HCT116 (cell line): ENCODE data around the gene EIF4E1B. TPM values are rescaled to one million over a fixed set of nuclear protein-coding genes. Genes with fewer than 3 reads are reported as not detected.

ENCODE experiments used
- ATAC-seq: fragments of 200-7000 bp; cut with Tn5 transposase; 2 replicates; pipeline ENCODE4 v1.9.1; 2020; ENCODE audit warnings: mild to moderate bottlenecking, moderate library complexity
- BruUV-seq: library from RNA; stranded (reverse); fragments of 400-500 nt; replicated peaks from 2 replicates; lab custom pipeline; 2021; lab: Mats Ljungman, UMichigan
- CTCF ChIA-PET: fragments of 300-600 bp; sonication (Branson Sonifier 250); formaldehyde crosslinking; loops from one replicate; lab custom pipeline; 2021; ENCODE audit warnings: antibody characterized with exemption; lab: Charles Lee
- POLR2A ChIA-PET: fragments of 300-600, 350-600 bp; sonication (Branson Sonifier 250); formaldehyde crosslinking; loops from one replicate; lab custom pipeline; 2021; ENCODE audit warnings: antibody characterized with exemption; lab: Charles Lee
- RAD21 ChIA-PET, 2 experiments: fragments of 300-600 bp; sonication (Branson Sonifier 250); formaldehyde crosslinking; loops; one replicate each; lab custom pipeline; 2023; ENCODE audit warnings: low total read pairs in 2 of 2; ENCODE audit not compliant: uncharacterized antibody in 2 of 2, unreplicated experiment in 2 of 2, low non-redundant PET in 1 of 2; lab: Charles Lee
- DNase-seq: peaks from one replicate; pipeline ENCODE4 v3.0.0-alpha.2; 2010; ENCODE audit warnings: low read depth, low spot score
- H2AFZ ChIP-seq: fragments of 200-600 bp; shearing (Covaris generic), sonication (generic); 2 replicates; pipeline ENCODE4 v1.6.1; 2017; ENCODE audit warnings: low read depth, mixed run types, mixed read lengths, antibody characterized with exemption, low read length; ENCODE audit not compliant: poor library complexity, severe bottlenecking
- H3K27ac ChIP-seq: 2 replicates; pipeline ENCODE4 v1.5.1; 2012; ENCODE audit warnings: low read depth, low read length
- H3K27me3 ChIP-seq: fragments of 200-600 bp; sonication (generic); 2 replicates; pipeline ENCODE4 v1.6.1; 2016; ENCODE audit warnings: mixed run types, low read length, mixed read lengths; ENCODE audit not compliant: insufficient read depth
- H3K36me3 ChIP-seq, 2 experiments: fragments of 200-500 bp in 1 of 2; fragments of 200-600 bp in 1 of 2; sonication (Bioruptor generic) in 1 of 2; sonication (generic) in 1 of 2; 2 replicates each; pipeline versions ENCODE4 v1.5.1 to v1.6.1; 2014 to 2016; ENCODE audit warnings: low read length in 2 of 2, inconsistent platforms in 1 of 2, mixed read lengths in 1 of 2, mixed run types in 1 of 2; ENCODE audit not compliant: insufficient read depth in 2 of 2, control insufficient read depth in 1 of 2
- H3K4me1 ChIP-seq, 2 experiments: fragments of 200-600 bp in 1 of 2; sonication (generic) in 1 of 2; 2 replicates each; pipeline versions ENCODE4 v1.5.1 to v1.6.1; 2012 to 2017; ENCODE audit warnings: low read length in 2 of 2, inconsistent platforms in 1 of 2, mild to moderate bottlenecking in 1 of 2, mixed read lengths in 1 of 2, mixed run types in 1 of 2, moderate library complexity in 1 of 2; ENCODE audit not compliant: insufficient read depth in 2 of 2, control insufficient read depth in 1 of 2
- H3K4me2 ChIP-seq: fragments of 200-600 bp; sonication (generic); 2 replicates; pipeline ENCODE4 v1.6.1; 2017; ENCODE audit warnings: mixed run types, low read length, mixed read lengths
- H3K4me3 ChIP-seq, 2 experiments: fragments of 200-600 bp in 1 of 2; sonication (generic) in 1 of 2; replicated peaks in 1 of 2; 2 replicates each; pipeline ENCODE4 v1.5.1; 2011 to 2016; ENCODE audit warnings: low read length in 2 of 2, control low read depth in 1 of 2, low read depth in 1 of 2, mild to moderate bottlenecking in 1 of 2, mixed read lengths in 1 of 2, mixed run types in 1 of 2
- H3K79me2 ChIP-seq: fragments of 200-600 bp; sonication (generic); 2 replicates; pipeline ENCODE4 v1.6.1; 2017; ENCODE audit warnings: mild to moderate bottlenecking, mixed run types, low read length, moderate library complexity, mixed read lengths; ENCODE audit not compliant: insufficient read depth
- H3K9ac ChIP-seq: fragments of 200-600 bp; sonication (generic); 2 replicates; pipeline ENCODE4 v1.6.1; 2016; ENCODE audit warnings: low read length, mixed read lengths
- H3K9me2 ChIP-seq: fragments of 200-600 bp; sonication (generic), shearing (Covaris generic); 2 replicates; pipeline ENCODE4 v1.6.1; 2017; ENCODE audit warnings: mixed run types, mild to moderate bottlenecking, moderate library complexity; ENCODE audit not compliant: insufficient read depth
- H3K9me3 ChIP-seq, 2 experiments: fragments of 200-500 bp in 1 of 2; fragments of 200-600 bp in 1 of 2; sonication (Bioruptor generic) in 1 of 2; sonication (generic) in 1 of 2; 2 replicates each; pipeline ENCODE4 v1.6.1; 2014 to 2017; ENCODE audit warnings: low read length in 2 of 2, mixed read lengths in 2 of 2, inconsistent platforms in 1 of 2, low read depth in 1 of 2, mild to moderate bottlenecking in 1 of 2, mixed run types in 1 of 2, moderate library complexity in 1 of 2; ENCODE audit not compliant: control insufficient read depth in 1 of 2, insufficient read depth in 1 of 2
- H4K20me1 ChIP-seq: fragments of 200-600 bp; sonication (generic), shearing (Covaris generic); 2 replicates; pipeline ENCODE4 v1.6.1; 2017; ENCODE audit warnings: mixed run types, mild to moderate bottlenecking, moderate library complexity; ENCODE audit not compliant: insufficient read depth
- CBX3 ChIP-seq: IDR thresholded peaks from 2 replicates; pipeline ENCODE4 v1.6.1; 2012; ENCODE audit warnings: low read depth
- CEBPB ChIP-seq: IDR thresholded peaks from 2 replicates; pipeline ENCODE4 v1.6.1; 2012; ENCODE audit warnings: low read depth
- EGR1 ChIP-seq: IDR thresholded peaks from 2 replicates; pipeline ENCODE4 v1.6.1; 2012; ENCODE audit warnings: low read depth
- ELF1 ChIP-seq: IDR thresholded peaks from 2 replicates; pipeline ENCODE4 v1.6.1; 2012; ENCODE audit warnings: low read depth, borderline replicate concordance
- EZH2 ChIP-seq: fragments of 200-600 bp; sonication (generic); IDR thresholded peaks from 2 replicates; pipeline ENCODE4 v1.6.1; 2017; ENCODE audit warnings: antibody characterized with exemption, mixed run types
- EZH2phosphoT487 ChIP-seq: fragments of 200-600 bp; IDR thresholded peaks from 2 replicates; pipeline ENCODE4 v1.6.1; 2018; ENCODE audit warnings: antibody characterized with exemption, borderline replicate concordance
- FOSL1 ChIP-seq: IDR thresholded peaks from 2 replicates; pipeline ENCODE4 v1.6.1; 2012; ENCODE audit warnings: low read depth
- JUND ChIP-seq: IDR thresholded peaks from 2 replicates; pipeline ENCODE4 v1.6.1; 2012
- POLR2AphosphoS5 ChIP-seq: IDR thresholded peaks from 2 replicates; pipeline ENCODE4 v1.6.1; 2011; ENCODE audit warnings: mild to moderate bottlenecking, low read depth, low read length, moderate library complexity
- RAD21 ChIP-seq: IDR thresholded peaks from 2 replicates; pipeline ENCODE4 v1.6.1; 2012; ENCODE audit warnings: low read depth, mild to moderate bottlenecking
- SIN3A ChIP-seq: IDR thresholded peaks from 2 replicates; pipeline ENCODE4 v1.6.1; 2012; ENCODE audit warnings: low read depth
- TCF7L2 ChIP-seq: IDR thresholded peaks from 2 replicates; pipeline ENCODE4 v1.7.0; 2011; ENCODE audit warnings: borderline replicate concordance, inconsistent platforms; ENCODE audit not compliant: insufficient read depth, insufficient read length; ENCODE audit errors: extremely low read depth
- YY1 ChIP-seq: IDR thresholded peaks from 2 replicates; pipeline ENCODE4 v1.6.1; 2011; ENCODE audit warnings: low read length, low read depth, moderate library complexity, mild to moderate bottlenecking; ENCODE audit not compliant: insufficient replicate concordance; ENCODE audit errors: extremely low read depth
- ZNF274 ChIP-seq: fragments of 200-500 bp; sonication (Bioruptor generic); IDR thresholded peaks from 2 replicates; pipeline ENCODE4 v1.6.1; 2014; ENCODE audit warnings: mild to moderate bottlenecking, low read depth, low read length, inconsistent platforms
- intact Hi-C: fragments of 100-400 bp; cut with micrococcal nuclease; formaldehyde crosslinking; loops from 2 replicates; pipeline ENCODE4 v1.10.0; 2022
- total RNA-seq: library from RNA; stranded (reverse); gene quantifications from one replicate; pipeline ENCODE4 v1.2.1, GENCODE V29; 2021; ENCODE audit not compliant: unreplicated experiment
- TF ChIP-seq, protein P1 (sequence below): IDR thresholded peaks from 2 replicates; pipeline ENCODE4 v1.6.1; 2012
- TF ChIP-seq, protein P2 (sequence below): IDR thresholded peaks from 2 replicates; pipeline ENCODE4 v1.6.1; 2012
- TF ChIP-seq, protein P3 (sequence below): IDR thresholded peaks from 2 replicates; pipeline ENCODE4 v1.6.1; 2012; ENCODE audit warnings: low read depth
- TF ChIP-seq, protein P4 (sequence below), 3 experiments: fragments of 200-600 bp in 1 of 3; sonication (generic) in 1 of 3; IDR thresholded peaks in 2 of 3; conservative IDR thresholded peaks in 1 of 3; 2 replicates each; pipeline ENCODE4 v1.5.1; 2012 to 2017; ENCODE audit warnings: low read depth in 2 of 3, low read length in 2 of 3, antibody characterized with exemption in 1 of 3, borderline replicate concordance in 1 of 3, control low read depth in 1 of 3, mild to moderate bottlenecking in 1 of 3, mixed read lengths in 1 of 3, mixed run types in 1 of 3, moderate library complexity in 1 of 3; ENCODE audit not compliant: insufficient read depth in 1 of 3

The EIF4E1B gene
- total RNA-seq, 1 experiment from 2014 or later, result 0.07 TPM

DNA sequence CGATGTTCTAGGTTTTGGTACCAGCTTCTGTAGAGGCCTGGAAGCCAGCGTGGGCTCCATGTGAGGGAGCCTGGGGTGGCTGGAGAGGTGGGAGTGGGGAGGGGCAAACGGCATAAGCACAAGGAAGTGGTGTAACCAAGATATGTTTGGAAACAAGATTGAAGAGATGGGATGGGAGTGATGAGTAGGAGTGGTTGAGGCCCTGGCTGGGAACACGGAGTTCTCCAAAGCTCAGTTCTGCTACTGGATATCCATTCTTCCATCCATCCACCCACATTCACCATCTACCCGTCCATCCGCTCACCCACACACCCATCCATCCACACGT, 29.0 kb downstream of the EIF4E1B start:
- Histone ChIP-seq H3K27ac (no peak overlapping the region), H3K9me3 (no peaks in the 10 kb centered on the region), H3K4me2 (no peak overlapping the region), H2AFZ (no peak overlapping the region), H3K27me3 (no peaks in the 10 kb centered on the region), H3K36me3 (no peaks in the 10 kb centered on the region), H3K9ac (no peak overlapping the region), H3K79me2 (no peaks in the 10 kb centered on the region), H3K9me2 (no peaks in the 10 kb centered on the region), H3K4me3 (no peak overlapping the region), H4K20me1 (no peaks in the 10 kb centered on the region), H3K4me1 (no peaks in the 10 kb centered on the region; a peak in 1 of 4 replicates)
- ChIA-PET CTCF (interaction anchor here (0.9 to 3.2 kb wide), 6 partner anchors 9 to 454 kb away, joined by 3 to 16 read pairs (median 6); partner anchors contain the start of gene FGFR4), POLR2A (interaction anchor here (0.6 kb wide), 1 partner anchor 242 kb away, joined by 3 read pairs; no protein-coding TSS in a partner anchor), RAD21 (no interaction called here)
- DNase-seq, result no peak
- TF ChIP-seq FOSL1, result no peak
- TF ChIP-seq, protein P1, sequence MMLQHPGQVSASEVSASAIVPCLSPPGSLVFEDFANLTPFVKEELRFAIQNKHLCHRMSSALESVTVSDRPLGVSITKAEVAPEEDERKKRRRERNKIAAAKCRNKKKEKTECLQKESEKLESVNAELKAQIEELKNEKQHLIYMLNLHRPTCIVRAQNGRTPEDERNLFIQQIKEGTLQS, result no peak
- no peak for TF ChIP-seq ELF1
- TF ChIP-seq, protein P2, sequence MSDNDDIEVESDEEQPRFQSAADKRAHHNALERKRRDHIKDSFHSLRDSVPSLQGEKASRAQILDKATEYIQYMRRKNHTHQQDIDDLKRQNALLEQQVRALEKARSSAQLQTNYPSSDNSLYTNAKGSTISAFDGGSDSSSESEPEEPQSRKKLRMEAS, result no peak
- no peak for TF ChIP-seq YY1
- no peak for TF ChIP-seq TCF7L2
- no peak for TF ChIP-seq EGR1
- no peak for TF ChIP-seq JUND
- TF ChIP-seq EZH2phosphoT487, result no peak
- TF ChIP-seq, protein P3, sequence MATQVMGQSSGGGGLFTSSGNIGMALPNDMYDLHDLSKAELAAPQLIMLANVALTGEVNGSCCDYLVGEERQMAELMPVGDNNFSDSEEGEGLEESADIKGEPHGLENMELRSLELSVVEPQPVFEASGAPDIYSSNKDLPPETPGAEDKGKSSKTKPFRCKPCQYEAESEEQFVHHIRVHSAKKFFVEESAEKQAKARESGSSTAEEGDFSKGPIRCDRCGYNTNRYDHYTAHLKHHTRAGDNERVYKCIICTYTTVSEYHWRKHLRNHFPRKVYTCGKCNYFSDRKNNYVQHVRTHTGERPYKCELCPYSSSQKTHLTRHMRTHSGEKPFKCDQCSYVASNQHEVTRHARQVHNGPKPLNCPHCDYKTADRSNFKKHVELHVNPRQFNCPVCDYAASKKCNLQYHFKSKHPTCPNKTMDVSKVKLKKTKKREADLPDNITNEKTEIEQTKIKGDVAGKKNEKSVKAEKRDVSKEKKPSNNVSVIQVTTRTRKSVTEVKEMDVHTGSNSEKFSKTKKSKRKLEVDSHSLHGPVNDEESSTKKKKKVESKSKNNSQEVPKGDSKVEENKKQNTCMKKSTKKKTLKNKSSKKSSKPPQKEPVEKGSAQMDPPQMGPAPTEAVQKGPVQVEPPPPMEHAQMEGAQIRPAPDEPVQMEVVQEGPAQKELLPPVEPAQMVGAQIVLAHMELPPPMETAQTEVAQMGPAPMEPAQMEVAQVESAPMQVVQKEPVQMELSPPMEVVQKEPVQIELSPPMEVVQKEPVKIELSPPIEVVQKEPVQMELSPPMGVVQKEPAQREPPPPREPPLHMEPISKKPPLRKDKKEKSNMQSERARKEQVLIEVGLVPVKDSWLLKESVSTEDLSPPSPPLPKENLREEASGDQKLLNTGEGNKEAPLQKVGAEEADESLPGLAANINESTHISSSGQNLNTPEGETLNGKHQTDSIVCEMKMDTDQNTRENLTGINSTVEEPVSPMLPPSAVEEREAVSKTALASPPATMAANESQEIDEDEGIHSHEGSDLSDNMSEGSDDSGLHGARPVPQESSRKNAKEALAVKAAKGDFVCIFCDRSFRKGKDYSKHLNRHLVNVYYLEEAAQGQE, result no peak
- no peak for TF ChIP-seq SIN3A
- TF ChIP-seq RAD21, result no peak
- TF ChIP-seq CBX3, result no peak
- no peak for TF ChIP-seq ZNF274
- TF ChIP-seq CEBPB, result no peak
- no peak for TF ChIP-seq POLR2AphosphoS5
- no peak for TF ChIP-seq EZH2
- TF ChIP-seq, protein P4, sequence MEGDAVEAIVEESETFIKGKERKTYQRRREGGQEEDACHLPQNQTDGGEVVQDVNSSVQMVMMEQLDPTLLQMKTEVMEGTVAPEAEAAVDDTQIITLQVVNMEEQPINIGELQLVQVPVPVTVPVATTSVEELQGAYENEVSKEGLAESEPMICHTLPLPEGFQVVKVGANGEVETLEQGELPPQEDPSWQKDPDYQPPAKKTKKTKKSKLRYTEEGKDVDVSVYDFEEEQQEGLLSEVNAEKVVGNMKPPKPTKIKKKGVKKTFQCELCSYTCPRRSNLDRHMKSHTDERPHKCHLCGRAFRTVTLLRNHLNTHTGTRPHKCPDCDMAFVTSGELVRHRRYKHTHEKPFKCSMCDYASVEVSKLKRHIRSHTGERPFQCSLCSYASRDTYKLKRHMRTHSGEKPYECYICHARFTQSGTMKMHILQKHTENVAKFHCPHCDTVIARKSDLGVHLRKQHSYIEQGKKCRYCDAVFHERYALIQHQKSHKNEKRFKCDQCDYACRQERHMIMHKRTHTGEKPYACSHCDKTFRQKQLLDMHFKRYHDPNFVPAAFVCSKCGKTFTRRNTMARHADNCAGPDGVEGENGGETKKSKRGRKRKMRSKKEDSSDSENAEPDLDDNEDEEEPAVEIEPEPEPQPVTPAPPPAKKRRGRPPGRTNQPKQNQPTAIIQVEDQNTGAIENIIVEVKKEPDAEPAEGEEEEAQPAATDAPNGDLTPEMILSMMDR (IDR thresholded peaks at IDR 0.05 in 2 of 3, conservative IDR thresholded peaks at IDR 0.05 in 1 of 3; ENCODE audit: borderline replicate concordance in 1 of 3, insufficient read depth in 1 of 3, low read depth in 2 of 3, low read length in 2 of 3), result no peak
- intact Hi-C loops, result loop anchor here (10.0 kb wide), 1 partner anchor 645 kb away; the partner anchor contains the start of genes PRELID1 and RAB24
- no peak for ATAC-seq
- no TSS peak for BruUV-seq
